RWPE2 (cell line): Measurements from ENCODE around the gene HIVEP3.

Experiments
- ATAC-seq: fragments of 200-7000 bp; cut with Tn5 transposase; 3 replicates; pipeline ENCODE4 v1.9.1; 2021; ENCODE audit warnings: low read depth
- DNase-seq: peaks from one replicate; pipeline ENCODE4 v3.0.0-alpha.2; 2020; ENCODE audit warnings: low spot score
- H3K27ac ChIP-seq: fragments of 450-650 bp; 2 replicates; pipeline ENCODE4 v1.5.1; 2017; ENCODE audit warnings: mild to moderate bottlenecking; ENCODE audit not compliant: poor library complexity, severe bottlenecking
- H3K27me3 ChIP-seq: fragments of 250-450 bp; sonication (Bioruptor Pico); 2 replicates; pipeline ENCODE4 v1.5.1; 2021; ENCODE audit warnings: mild to moderate bottlenecking, moderate library complexity; ENCODE audit not compliant: insufficient read depth, poor library complexity, severe bottlenecking
- H3K36me3 ChIP-seq: fragments of 250-450 bp; sonication (Bioruptor Pico); 2 replicates; pipeline ENCODE4 v1.5.1; 2020; ENCODE audit warnings: low read depth, mild to moderate bottlenecking, moderate library complexity
- H3K4me1 ChIP-seq: fragments of 250-450 bp; sonication (Bioruptor Pico); 2 replicates; pipeline ENCODE4 v1.5.1; 2021; ENCODE audit warnings: mild to moderate bottlenecking, moderate library complexity; ENCODE audit not compliant: insufficient read depth, poor library complexity, severe bottlenecking
- H3K4me3 ChIP-seq: fragments of 250-450 bp; sonication (Bioruptor Pico); 2 replicates; pipeline ENCODE4 v1.5.1; 2021; ENCODE audit warnings: mild to moderate bottlenecking, moderate library complexity; ENCODE audit not compliant: severe bottlenecking
- H3K9me3 ChIP-seq: fragments of 250-450 bp; sonication (Bioruptor Pico); 2 replicates; pipeline ENCODE4 v1.5.1; 2021; ENCODE audit warnings: mild to moderate bottlenecking, moderate library complexity; ENCODE audit not compliant: severe bottlenecking
- TF ChIP-seq, protein P1 (sequence below): fragments of 450-650 bp; IDR thresholded peaks from one replicate; pipeline ENCODE4 v1.5.1; 2017; ENCODE audit warnings: mild to moderate bottlenecking, moderate library complexity; ENCODE audit not compliant: poor library complexity, severe bottlenecking

Gene HIVEP3

DNA sequence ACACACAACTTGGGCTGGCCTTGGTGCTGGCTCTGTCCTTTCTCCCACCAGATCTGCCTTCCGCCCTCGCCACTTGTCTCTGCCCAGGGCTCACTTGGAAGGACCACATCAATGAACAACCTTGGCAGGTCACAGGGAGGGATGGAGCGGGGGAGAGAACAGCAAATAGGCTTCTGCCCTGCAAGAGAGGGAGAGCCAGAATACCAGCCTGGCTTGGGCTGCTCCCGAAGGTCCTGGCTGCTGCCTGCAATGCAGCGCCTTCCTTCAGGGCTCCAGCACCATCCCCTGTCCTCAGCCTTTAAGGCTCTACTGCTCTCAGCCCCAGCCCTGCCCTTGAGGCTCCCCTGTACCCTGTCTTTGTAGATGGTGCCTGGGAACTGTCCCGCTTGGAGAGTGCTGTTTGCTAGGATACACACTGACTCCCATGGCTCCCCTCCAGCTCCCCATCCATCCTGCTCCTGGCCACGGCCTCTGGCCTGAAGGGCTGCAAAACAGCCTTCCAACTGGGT, 43.8 kb downstream of the HIVEP3 start:
- Histone ChIP-seq H3K27ac (no peak overlapping the region), H3K27me3 (no peaks in the 10 kb centered on the region), H3K4me3 (no peak overlapping the region), H3K4me1 (peaks cover 11% of the 10 kb centered on the region), H3K9me3 (no peaks in the 10 kb centered on the region), H3K36me3 (no peaks in the 10 kb centered on the region)
- peak; percentile 10; the same call in 1 of the 3 replicates for ATAC-seq
- DNase-seq: no peak
- TF ChIP-seq, protein P1, sequence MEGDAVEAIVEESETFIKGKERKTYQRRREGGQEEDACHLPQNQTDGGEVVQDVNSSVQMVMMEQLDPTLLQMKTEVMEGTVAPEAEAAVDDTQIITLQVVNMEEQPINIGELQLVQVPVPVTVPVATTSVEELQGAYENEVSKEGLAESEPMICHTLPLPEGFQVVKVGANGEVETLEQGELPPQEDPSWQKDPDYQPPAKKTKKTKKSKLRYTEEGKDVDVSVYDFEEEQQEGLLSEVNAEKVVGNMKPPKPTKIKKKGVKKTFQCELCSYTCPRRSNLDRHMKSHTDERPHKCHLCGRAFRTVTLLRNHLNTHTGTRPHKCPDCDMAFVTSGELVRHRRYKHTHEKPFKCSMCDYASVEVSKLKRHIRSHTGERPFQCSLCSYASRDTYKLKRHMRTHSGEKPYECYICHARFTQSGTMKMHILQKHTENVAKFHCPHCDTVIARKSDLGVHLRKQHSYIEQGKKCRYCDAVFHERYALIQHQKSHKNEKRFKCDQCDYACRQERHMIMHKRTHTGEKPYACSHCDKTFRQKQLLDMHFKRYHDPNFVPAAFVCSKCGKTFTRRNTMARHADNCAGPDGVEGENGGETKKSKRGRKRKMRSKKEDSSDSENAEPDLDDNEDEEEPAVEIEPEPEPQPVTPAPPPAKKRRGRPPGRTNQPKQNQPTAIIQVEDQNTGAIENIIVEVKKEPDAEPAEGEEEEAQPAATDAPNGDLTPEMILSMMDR: no peak

GRCh38 chr1:41874151-41874719, 44.5 kb downstream of the HIVEP3 start:
- TF ChIP-seq, protein P1: no peak
- ATAC-seq: no peak
- Histone ChIP-seq H3K4me1 (peaks cover 12% of the 10 kb centered on the region), H3K9me3 (no peaks in the 10 kb centered on the region), H3K4me3 (no peak overlapping the region), H3K36me3 (no peaks in the 10 kb centered on the region), H3K27me3 (no peaks in the 10 kb centered on the region), H3K27ac (no peak overlapping the region)
- DNase-seq: no peak

- Histone ChIP-seq H3K4me3 (no peak overlapping the region), H3K27ac (no peak overlapping the region), H3K27me3 (no peaks in the 10 kb centered on the region), H3K9me3 (no peaks in the 10 kb centered on the region), H3K36me3 (no peaks in the 10 kb centered on the region), H3K4me1 (peaks cover 12% of the 10 kb centered on the region)
- DNase-seq: no peak
- ATAC-seq: no peak
- TF ChIP-seq, protein P1: no peak
These were observed 46.6 kb downstream of the HIVEP3 start for GRCh38 chr1:41872074-41872473.

DNA sequence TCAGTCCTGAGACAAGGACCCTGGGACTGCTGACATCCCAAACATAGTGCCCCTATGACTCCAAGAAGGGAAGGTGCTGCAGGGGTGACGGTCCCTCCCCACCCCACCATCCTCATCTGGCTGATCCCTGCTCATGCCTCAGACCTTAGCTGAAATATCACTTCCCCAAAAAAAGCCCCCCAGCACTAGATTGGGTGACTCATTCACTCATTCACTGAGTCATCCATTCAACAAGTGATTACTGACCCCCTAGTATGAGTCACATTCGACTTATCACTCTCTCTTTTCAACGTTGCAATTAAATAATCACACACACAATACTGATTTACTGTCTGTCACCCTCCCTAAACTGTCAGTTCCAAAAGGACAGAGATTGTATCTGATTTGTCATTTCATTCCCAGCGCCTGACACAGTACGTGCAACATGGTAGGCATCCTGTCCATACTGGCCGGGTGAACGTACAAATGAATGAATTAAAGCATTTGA, 48.6 kb downstream of the HIVEP3 start:
- DNase-seq (no peak), ATAC-seq (peak; percentile 68)
- no peaks in the 10 kb centered on the region for H3K9me3 ChIP-seq
- peaks cover 12% of the 10 kb centered on the region for H3K4me1 ChIP-seq
- no peaks in the 10 kb centered on the region for H3K36me3 ChIP-seq
- TF ChIP-seq, protein P1: no peak
- H3K4me3 ChIP-seq: no peak overlapping the region
- peak overlapping the region; percentile 38 for H3K27ac ChIP-seq
- H3K27me3 ChIP-seq: no peaks in the 10 kb centered on the region
